HG02981 (cell line): Measurements from ENCODE around the gene STX7.
A peak's percentile ranks its signal among the peaks of the same experiment; 100 is the strongest.

Experiments used
- ATAC-seq: cut with Tn5 transposase; IDR thresholded peaks from one replicate; pipeline ENCODE4 v1.9.1; 2021; ENCODE audit warnings: mild to moderate bottlenecking, moderate library complexity; ENCODE audit not compliant: unreplicated experiment

STX7 gene

DNA sequence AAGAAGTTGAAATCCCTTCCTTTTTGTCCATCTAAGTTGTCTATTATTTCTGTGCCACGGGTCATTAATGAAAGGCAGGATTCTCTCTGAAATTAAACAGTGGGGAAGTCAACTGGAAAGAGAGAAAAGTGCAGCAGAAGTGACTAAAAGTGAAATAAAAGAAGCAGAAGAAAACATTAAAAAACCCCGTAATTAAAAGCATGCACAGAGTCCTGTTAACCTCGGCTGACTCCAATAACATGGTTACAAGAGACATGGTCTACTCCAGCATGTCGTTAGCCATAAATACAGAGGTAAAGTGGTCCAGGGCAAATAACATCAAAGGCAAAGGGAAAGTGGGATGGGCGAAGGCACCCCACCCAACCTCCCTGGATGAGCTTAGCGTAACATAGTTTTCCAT lies 98.6 kb downstream of the STX7 start:
- no peak for ATAC-seq

DNA sequence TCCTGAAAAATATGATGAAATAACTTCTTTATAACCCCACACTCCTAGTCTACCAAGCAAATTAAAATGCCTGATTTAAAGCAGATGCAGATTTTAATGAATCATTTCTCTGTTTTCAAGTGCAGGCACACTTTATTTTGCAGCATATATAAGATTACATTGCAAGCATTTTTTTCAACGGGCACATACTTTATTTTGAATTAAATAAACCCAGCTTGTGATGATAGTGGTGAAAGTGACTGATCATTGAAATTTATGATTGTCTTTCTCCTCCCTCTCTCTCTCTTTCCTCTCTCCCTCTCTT lies 99.5 kb downstream of the STX7 start:
- no peak for ATAC-seq

DNA sequence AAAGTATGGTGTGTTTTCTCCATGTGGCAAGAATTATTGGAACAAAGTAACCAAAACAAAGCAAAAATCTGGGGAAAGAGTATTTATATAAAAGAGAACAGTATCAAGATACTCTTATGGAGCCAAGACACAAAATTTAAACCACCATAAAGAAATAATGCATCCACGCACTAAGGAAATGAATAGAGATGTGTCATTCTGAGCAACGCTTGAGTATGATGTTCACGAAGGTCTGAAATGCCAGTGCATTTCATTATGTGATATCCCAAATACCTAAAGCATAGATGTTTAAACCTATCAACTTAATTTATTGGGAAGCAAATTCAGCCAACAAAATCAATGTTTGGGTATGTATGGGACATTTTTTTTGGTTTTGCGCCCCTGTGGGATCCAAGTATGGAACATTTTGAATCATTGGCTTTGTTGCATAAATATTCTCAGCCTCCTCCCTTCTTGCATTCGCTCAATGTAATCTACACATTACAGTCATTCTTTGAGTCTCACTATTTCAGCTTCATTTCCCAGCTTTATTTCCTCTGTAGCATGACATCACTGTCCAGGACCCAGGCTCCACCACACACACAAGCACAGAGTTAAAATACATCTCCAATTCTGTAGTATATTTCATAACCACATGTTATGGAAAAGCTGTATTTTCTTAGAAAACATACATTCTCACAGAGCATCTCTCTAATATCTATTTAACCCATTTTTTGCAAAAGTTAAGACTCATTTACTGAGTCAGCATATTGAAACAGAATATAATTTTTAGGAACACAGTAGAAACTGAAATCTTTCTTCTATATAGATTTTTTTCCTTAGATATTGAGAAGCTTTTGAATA lies 100.0 kb downstream of the STX7 start:
- ATAC-seq: no peak

DNA sequence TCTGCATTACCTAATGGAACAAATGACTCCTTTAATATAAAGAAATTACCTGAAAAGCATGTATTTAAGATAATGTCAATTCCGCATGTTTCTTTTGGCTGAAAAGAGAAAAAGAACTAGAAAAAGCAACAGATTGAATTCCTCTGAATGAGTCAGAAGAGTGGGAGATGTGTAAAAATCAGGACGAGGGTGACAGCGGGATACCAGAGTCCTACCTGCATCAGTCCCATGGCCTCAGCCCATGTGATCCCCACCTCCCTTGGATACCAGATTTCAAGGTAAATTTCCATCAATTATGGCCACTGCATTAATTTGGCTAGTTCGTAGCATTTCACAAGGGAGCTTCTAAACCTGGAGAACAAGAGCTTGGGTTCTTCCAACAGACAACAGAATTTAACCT lies 101.6 kb downstream of the STX7 start:
- ATAC-seq: no peak

DNA sequence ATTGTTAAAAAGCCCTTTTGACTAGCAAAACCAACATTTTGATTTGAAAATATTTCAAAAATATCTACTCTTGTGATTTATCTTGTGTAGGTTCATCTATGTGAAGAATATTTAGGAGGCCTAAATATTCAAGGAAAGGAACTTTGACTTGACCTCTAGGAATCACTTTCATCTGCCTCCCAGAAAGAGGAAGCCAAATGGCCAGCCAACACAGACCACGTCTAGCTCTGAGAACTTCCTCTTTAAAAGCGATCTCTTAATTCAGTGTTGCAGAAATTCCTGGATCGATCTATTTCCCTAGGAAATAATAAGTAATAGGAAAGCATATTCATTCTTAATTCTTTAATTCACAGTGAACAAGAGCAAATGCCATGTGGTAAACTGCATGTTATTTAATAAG lies 102.1 kb downstream of the STX7 start:
- no peak for ATAC-seq

DNA sequence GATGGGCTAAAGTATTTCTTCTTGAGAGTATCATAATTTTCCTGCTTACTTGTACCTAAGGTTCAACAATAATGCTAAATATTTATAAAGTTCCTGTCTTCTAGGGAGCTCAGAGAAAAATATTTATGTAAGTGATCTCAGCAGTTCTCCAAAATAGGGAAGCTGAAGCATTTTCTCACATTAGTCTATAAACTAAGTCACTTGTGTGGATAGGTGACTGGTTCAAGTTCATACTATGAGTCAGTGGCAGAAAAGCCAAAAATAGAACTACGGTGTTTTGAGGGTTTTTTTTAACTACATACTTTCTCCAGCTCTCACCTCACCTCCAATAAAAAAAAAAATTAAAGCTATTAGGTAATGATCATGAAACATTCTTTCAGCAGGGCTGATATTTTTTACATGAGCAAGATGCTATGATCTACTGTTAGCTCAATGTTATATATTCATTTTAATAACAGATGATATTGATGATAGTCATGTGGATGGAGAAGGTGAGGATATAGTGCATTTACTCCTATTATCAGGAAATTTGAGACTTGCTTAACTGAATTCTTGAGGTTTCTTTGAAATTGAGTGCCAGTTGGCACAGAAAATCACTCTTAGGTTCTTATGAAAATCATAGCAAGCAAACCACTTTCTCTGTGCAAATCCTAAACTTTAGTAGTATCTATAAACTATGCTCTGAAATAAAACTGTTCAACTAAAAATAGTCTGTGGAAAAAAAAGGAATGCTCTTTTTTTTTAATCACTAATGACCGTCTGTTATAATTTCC lies 107.6 kb downstream of the STX7 start:
- peak; percentile 54 for ATAC-seq

DNA sequence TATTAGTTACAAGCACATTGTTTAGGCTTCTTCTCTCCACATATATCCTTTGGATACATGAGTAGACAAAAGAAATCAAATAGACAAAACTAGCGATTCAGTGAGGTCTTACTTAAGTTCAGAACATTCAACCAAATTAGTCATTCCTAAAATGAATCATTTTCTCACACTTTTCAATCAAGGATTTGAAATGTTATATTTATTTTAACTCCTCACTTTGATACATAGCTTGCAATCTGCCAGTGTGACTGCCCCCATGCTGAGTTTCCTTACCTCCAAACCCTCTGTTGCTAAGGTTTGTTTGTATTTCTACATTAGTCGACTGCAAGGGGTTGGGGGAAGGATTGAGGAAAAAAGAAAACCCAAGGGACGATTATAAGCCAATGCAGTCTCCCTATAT lies 108.2 kb downstream of the STX7 start:
- ATAC-seq: no peak

DNA sequence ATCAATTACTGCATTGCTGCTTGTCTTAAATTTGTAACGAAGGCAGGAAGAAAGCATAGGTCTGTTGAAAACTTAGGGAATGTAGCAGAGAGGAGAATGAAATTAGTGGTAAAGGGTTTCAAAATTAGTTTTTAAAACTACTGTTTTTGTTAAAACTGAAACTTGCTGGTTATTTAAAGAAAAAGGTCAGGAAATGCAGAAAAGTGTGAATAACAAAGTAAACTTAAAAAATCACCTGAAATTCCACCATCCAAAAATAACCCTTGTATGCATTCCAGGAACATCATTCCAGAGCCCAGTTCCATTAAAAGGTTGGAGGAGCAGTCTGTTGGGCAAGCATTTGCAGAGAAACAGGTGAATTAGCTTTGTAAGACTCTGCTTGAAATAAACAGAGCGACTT lies 108.6 kb downstream of the STX7 start:
- ATAC-seq: no peak

DNA sequence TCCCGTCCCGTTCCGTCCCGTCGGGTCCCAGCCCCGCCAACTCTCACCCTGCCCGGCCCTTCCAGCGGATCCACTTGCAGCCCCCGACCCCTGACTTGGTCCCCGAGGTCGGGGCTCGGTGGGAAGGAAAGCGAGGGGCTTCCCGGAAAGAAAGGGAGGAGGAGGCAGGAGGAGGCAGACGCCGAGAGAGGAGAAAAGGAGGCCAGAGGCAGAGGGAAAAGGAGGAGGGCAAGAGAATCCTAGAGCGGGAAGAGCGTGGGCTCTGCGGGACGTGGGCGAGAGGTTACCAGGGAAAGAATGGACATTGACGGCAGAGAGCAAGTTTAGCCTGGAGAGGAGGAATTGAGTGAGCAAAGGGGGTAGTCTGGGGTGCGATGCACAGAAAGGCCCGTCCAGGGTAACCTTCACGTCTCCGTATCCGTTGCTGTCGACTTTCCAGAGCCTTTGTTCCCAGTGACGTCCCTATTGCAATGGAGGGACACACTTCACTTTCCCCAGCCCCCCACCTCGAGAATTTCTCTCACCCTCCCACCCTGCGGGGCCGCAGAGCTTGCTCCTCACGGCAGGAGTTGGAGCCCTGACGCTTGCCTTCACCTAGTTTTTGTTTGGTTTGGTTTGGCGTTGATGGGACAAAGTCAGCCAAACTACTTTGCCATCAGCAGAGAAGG lies 111.2 kb downstream of the STX7 start:
- no peak for ATAC-seq

DNA sequence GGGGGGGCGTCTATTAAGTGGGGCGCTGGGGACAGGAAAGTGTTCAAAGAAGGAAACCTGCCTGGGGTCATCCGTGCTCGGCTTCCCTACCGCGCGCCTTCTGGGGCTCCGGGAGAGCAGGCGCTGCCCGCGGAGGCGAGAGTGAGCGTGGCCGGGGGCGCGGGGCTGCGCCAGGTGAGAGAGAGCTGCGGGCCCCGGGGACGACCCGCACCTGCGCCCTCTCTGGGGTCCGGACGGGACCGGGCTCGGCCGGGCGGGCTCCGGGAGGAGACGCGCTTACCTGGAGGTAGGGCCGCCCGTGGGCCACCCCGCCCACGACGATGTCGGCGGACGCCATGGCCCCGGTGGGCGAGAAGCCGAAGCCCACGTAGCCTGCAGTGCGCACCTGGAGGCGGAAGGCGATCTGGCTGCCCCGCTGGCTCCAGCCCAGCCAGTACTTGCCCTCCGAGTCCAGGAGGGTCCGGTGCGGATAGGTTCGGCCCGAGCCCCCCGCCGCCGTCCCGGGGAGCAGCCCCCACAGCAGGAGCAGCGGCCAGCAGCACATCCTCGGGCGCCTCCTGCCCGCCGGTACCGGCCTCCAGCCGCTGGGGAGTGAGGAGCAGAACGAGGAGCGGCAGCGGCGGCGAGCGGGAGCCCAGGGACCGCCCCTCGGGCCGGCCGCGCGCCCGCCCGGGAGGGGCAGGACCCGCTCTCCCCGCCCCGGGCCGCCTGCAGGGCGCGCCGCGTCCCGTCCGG lies 111.9 kb downstream of the STX7 start, which contains the start of gene MOXD1:
TSS of gene MOXD1 (minus strand) at position 593 of the 735 bp plus-strand sequence. CDS start at position 544, 49 bp downstream.
- ATAC-seq: peak; percentile 50

DNA sequence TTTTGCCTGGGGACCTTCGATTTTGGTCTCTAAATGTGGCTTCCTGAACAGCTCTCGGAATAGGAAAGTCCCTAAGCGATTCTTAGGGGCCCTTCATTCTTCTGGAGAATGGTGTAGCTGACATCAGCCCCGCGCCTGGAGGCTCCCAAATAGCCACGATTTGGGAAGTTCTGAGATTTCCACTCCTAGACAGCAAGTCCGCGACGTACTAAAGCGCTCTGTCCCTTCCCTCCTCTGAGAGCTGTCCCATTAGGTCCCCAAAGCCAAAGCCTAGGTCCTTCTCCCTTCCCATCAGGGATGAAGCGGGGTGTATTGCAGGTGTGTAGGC lies 112.4 kb downstream of the STX7 start:
- no peak for ATAC-seq

DNA sequence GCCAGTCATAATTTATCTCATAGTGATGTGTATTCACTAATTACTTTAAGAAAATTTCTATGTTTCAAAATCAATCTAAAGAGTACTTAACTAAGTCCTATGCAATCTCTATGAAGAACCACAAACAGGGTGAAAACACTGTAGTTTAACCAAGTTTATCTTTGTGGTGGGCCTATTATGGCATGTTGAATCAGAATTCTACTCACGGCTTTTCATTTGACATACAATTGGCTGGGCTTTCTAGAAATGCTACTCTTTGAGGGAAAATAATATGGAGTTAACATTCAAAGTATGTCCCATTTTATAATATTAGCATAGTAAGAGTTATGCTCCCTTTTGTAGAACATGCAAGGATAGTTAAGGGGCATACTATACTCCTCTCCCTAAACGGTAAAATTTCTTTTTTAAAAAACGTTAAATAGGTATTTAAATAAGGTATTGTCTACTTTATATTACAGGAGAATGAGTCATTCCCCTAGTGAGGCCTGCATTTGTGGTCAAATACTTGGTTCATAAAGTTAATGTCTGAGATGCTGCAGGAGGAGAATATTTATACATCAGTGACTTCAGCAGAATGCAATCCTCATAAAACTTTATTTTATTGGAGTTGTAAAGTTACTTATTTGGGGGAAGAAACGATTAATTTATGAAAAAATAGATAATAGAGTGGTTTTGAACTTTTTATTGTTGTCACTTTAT lies 113.4 kb downstream of the STX7 start:
- ATAC-seq: no peak
